SU-DHL-6 (cell line): Measurements from ENCODE around the gene CDX2.

Source experiments
- H2AFZ ChIP-seq: fragments of 200-600 bp; sonication (generic); 2 replicates; pipeline ENCODE4 v1.6.1; 2014; ENCODE audit warnings: low read depth, mild to moderate bottlenecking, moderate library complexity, mixed read lengths, antibody characterized with exemption, low read length; ENCODE audit not compliant: severe bottlenecking
- H3F3A ChIP-seq: fragments of 200-600 bp; shearing (Covaris generic); 2 replicates; pipeline ENCODE4 v1.6.0; 2016; ENCODE audit warnings: antibody characterized with exemption, mild to moderate bottlenecking; ENCODE audit not compliant: insufficient read depth
- H3K27ac ChIP-seq: fragments of 200-600 bp; sonication (generic); 2 replicates; pipeline ENCODE4 v1.5.1; 2016; ENCODE audit warnings: low read depth, mild to moderate bottlenecking, low read length, moderate library complexity, mixed read lengths
- H3K27me3 ChIP-seq: fragments of 200-600 bp; sonication (generic), shearing (Covaris generic); 2 replicates; pipeline ENCODE4 v1.6.0; 2014; ENCODE audit warnings: mild to moderate bottlenecking, low read length
- H3K36me3 ChIP-seq: fragments of 200-600 bp; sonication (generic); 2 replicates; pipeline ENCODE4 v1.6.1; 2014; ENCODE audit warnings: mild to moderate bottlenecking, low read length, mixed read lengths
- H3K4me2 ChIP-seq: fragments of 300-600, 200-600 bp; shearing (Covaris generic), sonication (generic); 2 replicates; pipeline ENCODE4 v1.6.0; 2014; ENCODE audit warnings: low read length, low read depth, mild to moderate bottlenecking; ENCODE audit not compliant: poor library complexity, severe bottlenecking
- H3K4me3 ChIP-seq: fragments of 200-600 bp; sonication (generic); 2 replicates; pipeline ENCODE4 v1.5.1; 2014; ENCODE audit warnings: antibody characterized with exemption, low read length, mild to moderate bottlenecking, mixed read lengths; ENCODE audit not compliant: insufficient read depth, poor library complexity, severe bottlenecking
- H3K79me2 ChIP-seq: fragments of 200-600 bp; sonication (generic); 2 replicates; pipeline ENCODE4 v1.6.1; 2014; ENCODE audit warnings: mild to moderate bottlenecking, low read length, moderate library complexity; ENCODE audit not compliant: insufficient read depth
- H3K9ac ChIP-seq: fragments of 200-600 bp; sonication (generic); 2 replicates; pipeline ENCODE4 v1.7.0; 2014; ENCODE audit warnings: mild to moderate bottlenecking, low read length
- H3K9me2 ChIP-seq: fragments of 200-600 bp; sonication (generic); replicated peaks from 2 replicates; pipeline ENCODE4 v1.6.1; 2014; ENCODE audit warnings: low read length; ENCODE audit not compliant: insufficient read depth
- H3K9me3 ChIP-seq: fragments of 200-600 bp; sonication (generic); 2 replicates; pipeline ENCODE4 v1.6.1; 2014; ENCODE audit warnings: low read length, mixed read lengths; ENCODE audit not compliant: insufficient read depth
- H4K20me1 ChIP-seq: fragments of 200-600 bp; sonication (generic); 2 replicates; pipeline ENCODE4 v1.6.1; 2014; ENCODE audit warnings: low read depth, mild to moderate bottlenecking, antibody characterized with exemption, low read length, moderate library complexity, mixed read lengths
- EZH2phosphoT487 ChIP-seq: fragments of 200-600 bp; sonication (generic), shearing (Covaris generic); conservative IDR thresholded peaks from 2 replicates; pipeline ENCODE4 v1.6.1; 2018; ENCODE audit warnings: mild to moderate bottlenecking, antibody characterized with exemption, low read length, moderate library complexity, mixed read lengths
- TF ChIP-seq, protein P1 (sequence below): fragments of 200-600 bp; sonication (generic); IDR thresholded peaks from one replicate; pipeline ENCODE4 v1.5.1; 2017; ENCODE audit warnings: antibody characterized with exemption, mild to moderate bottlenecking, low read length, moderate library complexity; ENCODE audit not compliant: insufficient read depth, poor library complexity, severe bottlenecking

Gene CDX2

DNA sequence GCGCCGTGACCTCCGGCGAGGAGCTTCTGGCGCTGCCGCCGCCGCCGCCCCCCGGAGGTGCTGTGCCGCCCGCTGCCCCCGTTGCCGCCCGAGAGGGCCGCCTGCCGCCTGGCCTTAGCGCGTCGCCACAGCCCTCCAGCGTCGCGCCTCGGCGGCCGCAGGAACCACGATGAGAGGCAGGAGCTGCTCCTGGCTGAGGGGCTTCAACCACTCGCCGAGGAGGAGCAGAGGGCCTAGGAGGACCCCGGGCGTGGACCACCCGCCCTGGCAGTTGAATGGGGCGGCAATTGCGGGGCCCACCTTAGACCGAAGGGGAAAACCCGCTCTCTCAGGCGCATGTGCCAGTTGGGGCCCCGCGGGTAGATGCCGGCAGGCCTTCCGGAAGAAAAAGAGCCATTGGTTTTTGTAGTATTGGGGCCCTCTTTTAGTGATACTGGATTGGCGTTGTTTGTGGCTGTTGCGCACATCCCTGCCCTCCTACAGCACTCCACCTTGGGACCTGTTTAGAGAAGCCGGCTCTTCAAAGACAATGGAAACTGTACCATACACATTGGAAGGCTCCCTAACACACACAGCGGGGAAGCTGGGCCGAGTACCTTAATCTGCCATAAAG, 44.5 kb downstream of the CDX2 start:
- Histone ChIP-seq H3K4me3 (no peak overlapping the region), H3K9me3 (no peaks in the 10 kb centered on the region), H3K27ac (no peak overlapping the region), H3K4me2 (no peak overlapping the region), H3K27me3 (no peaks in the 10 kb centered on the region), H3K36me3 (no peaks in the 10 kb centered on the region), H2AFZ (no peak overlapping the region), H3K79me2 (no peaks in the 10 kb centered on the region), H4K20me1 (no peaks in the 10 kb centered on the region), H3K9ac (no peak overlapping the region), H3F3A (no peaks in the 10 kb centered on the region), H3K9me2 (no peaks in the 10 kb centered on the region)
- no peak for TF ChIP-seq EZH2phosphoT487
- TF ChIP-seq, protein P1, sequence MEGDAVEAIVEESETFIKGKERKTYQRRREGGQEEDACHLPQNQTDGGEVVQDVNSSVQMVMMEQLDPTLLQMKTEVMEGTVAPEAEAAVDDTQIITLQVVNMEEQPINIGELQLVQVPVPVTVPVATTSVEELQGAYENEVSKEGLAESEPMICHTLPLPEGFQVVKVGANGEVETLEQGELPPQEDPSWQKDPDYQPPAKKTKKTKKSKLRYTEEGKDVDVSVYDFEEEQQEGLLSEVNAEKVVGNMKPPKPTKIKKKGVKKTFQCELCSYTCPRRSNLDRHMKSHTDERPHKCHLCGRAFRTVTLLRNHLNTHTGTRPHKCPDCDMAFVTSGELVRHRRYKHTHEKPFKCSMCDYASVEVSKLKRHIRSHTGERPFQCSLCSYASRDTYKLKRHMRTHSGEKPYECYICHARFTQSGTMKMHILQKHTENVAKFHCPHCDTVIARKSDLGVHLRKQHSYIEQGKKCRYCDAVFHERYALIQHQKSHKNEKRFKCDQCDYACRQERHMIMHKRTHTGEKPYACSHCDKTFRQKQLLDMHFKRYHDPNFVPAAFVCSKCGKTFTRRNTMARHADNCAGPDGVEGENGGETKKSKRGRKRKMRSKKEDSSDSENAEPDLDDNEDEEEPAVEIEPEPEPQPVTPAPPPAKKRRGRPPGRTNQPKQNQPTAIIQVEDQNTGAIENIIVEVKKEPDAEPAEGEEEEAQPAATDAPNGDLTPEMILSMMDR: no peak

DNA sequence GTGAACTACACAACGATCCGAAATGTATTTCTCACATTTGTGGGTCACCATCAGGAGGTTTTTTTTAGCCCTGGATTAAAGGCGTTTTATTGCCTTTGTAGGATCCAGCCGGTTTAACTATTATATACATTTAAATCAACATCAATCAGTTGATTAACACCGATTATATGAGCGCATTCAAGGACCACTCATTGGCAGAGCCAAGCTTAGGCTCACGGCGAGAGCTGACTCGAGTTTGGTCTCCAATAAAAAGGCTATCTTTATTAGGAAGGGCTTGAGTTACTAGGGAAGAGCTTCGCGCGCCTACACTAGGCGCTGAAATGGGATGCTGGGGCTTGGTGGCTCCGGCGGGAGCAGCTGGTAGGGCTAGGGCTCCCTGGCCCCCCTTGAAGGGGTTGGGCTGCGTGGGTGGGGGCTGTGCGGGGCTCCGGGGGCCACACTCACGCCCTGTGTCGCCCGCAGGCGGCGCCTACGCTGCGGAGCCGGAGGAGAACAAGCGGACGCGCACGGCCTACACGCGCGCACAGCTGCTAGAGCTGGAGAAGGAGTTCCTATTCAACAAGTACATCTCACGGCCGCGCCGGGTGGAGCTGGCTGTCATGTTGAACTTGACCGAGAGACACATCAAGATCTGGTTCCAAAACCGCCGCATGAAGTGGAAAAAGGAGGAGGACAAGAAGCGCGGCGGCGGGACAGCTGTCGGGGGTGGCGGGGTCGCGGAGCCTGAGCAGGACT, 45.2 kb downstream of the CDX2 start:
- H3K9me3 ChIP-seq: no peaks in the 10 kb centered on the region
- H2AFZ ChIP-seq: no peak overlapping the region
- no peaks in the 10 kb centered on the region for H4K20me1 ChIP-seq
- no peak overlapping the region for H3K27ac ChIP-seq
- no peak overlapping the region for H3K4me3 ChIP-seq
- no peaks in the 10 kb centered on the region for H3K27me3 ChIP-seq
- H3F3A ChIP-seq: no peaks in the 10 kb centered on the region
- no peak overlapping the region for H3K9ac ChIP-seq
- no peaks in the 10 kb centered on the region for H3K79me2 ChIP-seq
- TF ChIP-seq EZH2phosphoT487: no peak
- TF ChIP-seq, protein P1: no peak
- H3K36me3 ChIP-seq: no peaks in the 10 kb centered on the region
- no peak overlapping the region for H3K4me2 ChIP-seq
- no peaks in the 10 kb centered on the region for H3K9me2 ChIP-seq

DNA sequence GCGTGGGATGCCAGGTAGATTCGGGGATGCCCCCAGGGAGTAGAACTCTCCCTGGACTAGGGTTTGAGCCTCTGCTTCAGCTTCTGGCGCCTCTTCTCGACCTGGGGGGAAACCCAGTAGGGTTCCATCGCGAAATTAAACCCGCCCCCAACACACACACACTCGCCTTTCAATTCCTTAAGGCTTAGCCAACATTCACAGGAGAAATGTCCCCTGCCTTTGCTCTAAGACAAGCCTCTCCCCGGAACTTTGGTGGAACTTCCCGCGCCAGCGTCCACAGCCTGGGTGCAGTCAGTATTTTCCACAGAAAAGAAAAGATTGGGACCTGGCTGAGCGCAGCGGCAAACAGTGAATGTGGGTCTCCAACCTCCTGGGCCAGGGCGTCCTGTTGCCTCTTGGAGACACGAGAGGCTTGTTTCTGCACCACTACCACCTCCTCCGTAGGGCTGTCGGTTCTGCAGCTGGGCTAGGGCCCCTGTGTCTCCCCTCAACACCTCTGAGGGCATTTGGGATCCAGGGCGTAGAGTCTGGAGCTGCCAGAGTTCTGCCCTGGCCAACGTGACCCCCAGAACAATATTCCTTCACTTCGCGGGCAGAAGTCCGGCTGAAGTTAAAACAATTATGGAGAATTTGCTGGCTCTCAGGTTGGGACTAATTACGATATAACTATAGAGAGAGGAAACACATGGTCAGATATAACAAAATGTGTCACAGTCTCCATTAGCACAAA, 46.1 kb downstream of the CDX2 start:
- H4K20me1 ChIP-seq: no peaks in the 10 kb centered on the region
- no peaks in the 10 kb centered on the region for H3F3A ChIP-seq
- H3K36me3 ChIP-seq: no peaks in the 10 kb centered on the region
- H3K9me2 ChIP-seq: no peaks in the 10 kb centered on the region
- H3K27ac ChIP-seq: no peak overlapping the region
- no peaks in the 10 kb centered on the region for H3K27me3 ChIP-seq
- H3K4me2 ChIP-seq: no peak overlapping the region
- no peak overlapping the region for H3K4me3 ChIP-seq
- no peak overlapping the region for H3K9ac ChIP-seq
- no peak overlapping the region for H2AFZ ChIP-seq
- no peaks in the 10 kb centered on the region for H3K9me3 ChIP-seq
- TF ChIP-seq, protein P1: no peak
- no peak for TF ChIP-seq EZH2phosphoT487
- H3K79me2 ChIP-seq: no peaks in the 10 kb centered on the region
